ENCODE measurements around the gene EARS2.
"Not testable (repeated sequence)": the region's sequence is repeated elsewhere in the genome, so short reads cannot be mapped to it uniquely, and the experiment has no call there.

EARS2 gene

DNA sequence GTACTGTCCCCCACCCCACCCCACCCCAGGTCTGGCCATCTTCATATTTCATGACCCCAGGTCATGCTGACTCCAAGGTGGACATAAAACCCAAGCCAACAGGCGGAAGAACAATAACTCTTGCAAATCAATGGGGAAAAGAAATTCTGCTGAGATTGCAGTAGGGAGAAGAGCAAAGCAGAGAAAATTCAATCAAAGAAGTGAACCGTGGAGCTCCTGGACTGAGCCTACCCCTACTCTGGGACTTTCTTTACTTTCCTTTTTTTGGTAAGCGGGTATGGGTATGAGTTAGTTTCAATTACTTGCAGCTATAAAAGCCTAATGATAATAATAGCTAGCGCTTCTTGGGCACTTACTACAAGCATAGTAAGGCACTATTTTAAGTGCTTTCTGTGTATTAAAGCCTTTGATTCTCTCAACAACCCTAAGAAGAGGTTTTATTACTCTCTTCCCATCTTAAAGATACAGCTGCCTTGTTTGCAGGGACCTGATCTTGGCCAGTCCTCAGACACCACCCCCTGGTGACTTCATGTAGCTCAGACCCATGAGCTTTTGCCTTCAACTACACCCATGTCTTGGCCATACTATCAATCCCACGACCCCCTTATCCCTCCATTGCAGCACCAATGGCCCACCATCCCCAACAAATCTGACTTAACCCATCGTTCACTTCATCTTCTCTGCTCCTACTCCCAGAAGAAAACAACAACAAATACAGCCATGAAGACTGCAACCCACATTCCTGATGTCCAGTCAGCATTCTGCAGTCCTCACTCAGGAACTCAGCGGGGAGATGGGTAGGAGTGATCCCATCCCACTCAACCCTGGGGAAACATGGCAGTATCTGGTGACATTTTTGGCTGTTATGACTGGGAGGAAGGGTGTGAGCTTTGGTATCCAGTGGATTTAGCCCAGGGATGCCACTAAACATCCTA is 51.2 kb downstream of the EARS2 start:
- DNase-seq (ENCODE audit: low read depth) = no peak

GRCh38 chr16:23505180-23505665 is 51.9 kb downstream of the EARS2 start:
- no peak for DNase-seq (ENCODE audit: low read depth)

DNA sequence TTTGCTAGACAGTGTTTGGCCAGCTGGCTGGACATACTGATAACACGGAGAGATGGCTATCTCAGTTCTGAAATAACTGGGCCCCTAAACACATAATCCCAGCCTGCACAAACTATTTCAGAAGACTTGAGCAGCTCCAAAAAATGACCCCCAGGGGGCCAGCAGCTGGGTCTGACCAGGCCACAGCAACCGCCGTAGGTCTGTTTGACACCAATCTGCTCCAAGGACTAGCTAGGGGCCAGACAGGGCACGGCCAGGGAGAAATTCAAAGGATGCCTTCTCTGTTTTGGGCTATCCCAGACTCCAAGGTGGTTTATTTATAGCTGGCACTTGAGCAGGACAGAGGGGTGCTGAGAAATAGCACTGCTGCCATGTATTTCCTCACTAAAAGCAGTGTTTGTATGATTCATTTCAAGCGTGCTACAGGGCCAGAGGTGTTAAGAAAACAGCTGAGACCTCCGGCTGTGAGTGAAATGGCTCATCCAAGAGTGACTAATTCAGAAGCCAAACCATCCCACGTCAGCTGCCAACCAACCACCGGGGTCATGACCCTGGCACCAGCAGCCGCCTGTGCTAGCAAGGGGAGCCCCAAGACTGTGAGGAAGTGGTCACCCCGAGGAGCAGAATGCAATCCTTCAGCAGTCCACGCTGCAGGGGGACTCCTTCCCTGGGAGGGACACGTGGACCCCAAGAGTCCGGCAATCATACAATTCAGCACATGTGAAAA is 52.5 kb downstream of the EARS2 start:
- DNase-seq (ENCODE audit: low read depth) = peak; percentile 63

GRCh38 chr16:23504076-23504452 is 53.1 kb downstream of the EARS2 start:
- DNase-seq (ENCODE audit: low read depth) = no peak

DNA sequence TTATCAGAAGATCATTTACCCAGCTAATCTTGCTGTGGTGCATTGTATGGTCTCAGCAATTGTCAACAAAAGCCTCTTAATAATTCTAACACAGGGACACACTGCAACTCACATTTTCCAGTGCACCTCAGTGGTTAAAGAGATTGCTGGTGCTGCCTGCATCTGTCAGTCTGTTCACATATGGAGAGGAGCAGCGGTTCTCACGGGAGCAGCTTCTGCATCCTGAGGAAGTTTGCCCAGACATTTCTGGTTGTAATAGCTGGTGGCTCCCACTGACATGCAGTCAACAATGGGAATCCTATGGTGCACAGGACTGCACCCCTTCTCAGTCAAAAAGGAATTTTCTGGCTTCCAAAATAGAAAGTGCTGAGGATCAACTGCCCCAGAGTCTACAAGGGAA is 54.7 kb downstream of the EARS2 start:
- no peak for DNase-seq (ENCODE audit: low read depth)

DNA sequence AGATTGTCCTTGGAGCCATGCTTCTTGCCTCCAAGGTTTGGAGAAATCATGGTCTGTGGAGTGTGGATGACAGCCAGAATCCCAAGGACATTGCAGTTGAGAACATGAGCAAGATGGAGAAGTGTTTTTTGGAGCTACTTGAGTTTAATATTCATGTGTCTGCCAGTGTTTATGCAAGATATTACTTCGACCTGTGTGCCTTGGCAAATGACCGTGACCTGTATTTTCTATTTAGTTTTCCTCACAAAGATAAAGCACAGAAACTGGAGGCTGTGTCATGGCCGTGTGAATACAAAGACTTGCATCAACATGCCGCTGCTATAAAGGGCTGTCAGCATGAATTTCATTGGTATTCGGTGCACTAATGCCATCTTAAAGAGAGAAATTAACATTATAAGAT is 55.9 kb downstream of the EARS2 start:
- DNase-seq (ENCODE audit: low read depth) = no peak

- DNase-seq (ENCODE audit: low read depth) = no peak
These were observed 56.3 kb downstream of the EARS2 start for GRCh38 chr16:23500862-23501225.

DNA sequence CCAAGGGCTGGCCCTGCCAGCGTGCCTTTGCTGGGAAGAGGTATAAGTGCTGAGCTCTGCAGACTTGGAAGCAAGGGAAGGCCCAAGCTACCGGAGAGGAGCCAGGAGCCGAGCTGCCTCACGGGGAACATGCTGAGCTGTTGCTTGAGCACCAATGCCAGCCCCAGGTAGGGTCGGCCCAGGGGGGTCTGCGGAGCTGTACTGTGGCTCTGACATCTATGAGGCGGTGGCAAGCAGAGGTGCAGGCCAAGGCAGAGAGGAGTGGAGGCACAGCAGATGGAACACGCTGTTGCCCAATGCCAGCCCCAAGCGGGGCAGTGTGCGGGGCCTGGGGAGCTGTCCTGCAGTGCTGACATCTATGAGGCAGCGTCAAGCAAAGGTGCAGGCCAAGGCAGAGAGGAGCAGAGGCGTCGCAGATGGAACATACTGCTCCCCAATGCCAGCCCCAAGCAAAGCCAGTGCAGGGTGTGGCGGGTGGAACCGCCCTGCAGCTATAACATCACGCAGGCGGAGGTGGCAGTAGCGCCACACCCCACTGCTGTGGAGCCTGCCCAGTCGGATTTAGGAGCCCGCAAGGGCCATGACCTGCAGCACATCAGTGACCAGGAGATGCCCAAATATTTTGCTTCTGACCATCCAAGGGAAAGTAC is 56.8 kb downstream of the EARS2 start:
- DNase-seq (ENCODE audit: low read depth) = no peak

DNA sequence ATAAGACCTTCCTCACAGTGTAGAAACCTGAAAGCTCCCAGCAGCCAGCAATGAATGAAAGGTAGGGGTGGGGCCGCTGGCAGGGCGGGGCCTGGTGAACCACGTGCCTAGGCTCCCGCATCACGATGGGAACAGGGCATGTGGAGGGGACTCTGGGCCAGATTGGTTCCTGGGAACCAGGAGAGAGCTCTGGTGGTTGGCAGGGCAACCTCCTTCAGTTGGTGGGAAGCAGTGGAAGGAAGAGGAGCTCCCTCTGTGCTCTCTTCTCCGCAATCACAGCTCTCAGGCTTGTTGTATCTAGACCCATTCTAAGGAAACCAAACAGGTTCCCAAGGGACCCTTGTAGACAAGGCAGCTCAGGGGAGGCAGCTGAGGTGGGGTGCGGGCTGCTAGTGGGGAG is 57.3 kb downstream of the EARS2 start:
- DNase-seq (ENCODE audit: low read depth) = no peak

DNA sequence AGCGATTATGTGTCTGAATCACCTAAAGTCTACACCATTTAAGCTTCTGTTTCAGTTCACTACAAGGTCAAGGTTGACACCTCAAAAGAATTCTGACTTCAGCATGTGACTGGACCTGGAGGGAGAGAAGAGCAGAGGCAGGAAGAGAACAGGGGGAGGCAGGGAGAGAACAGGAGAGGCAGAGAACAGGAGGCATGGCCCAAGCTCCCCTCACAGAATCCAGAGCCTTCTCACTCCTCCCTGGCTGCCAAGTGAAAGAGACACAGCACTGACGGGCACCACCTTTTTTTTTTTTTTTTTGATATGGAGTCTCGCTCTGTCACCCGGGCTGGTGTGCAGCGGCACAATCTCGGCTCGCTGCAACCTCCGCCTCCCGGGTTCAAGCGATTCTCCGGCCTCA is 58.3 kb downstream of the EARS2 start:
- no peak for DNase-seq (ENCODE audit: low read depth)

DNA sequence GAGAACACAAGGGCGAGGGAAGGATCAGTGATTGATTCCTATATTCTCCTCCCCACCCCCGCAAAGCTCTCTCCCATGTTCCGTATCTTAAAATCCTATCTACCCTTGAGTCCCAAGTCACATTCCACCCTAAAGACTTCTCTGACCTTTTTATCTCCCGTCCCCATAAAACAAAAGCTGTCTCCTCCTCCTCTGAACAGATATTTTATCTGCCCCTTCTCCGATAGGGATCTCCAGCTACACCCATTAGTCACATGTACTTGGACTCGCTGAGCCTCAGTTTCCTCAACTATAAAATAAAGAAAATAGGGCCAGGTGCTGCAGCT is 59.6 kb downstream of the EARS2 start:
- no peak for DNase-seq (ENCODE audit: low read depth)

DNA sequence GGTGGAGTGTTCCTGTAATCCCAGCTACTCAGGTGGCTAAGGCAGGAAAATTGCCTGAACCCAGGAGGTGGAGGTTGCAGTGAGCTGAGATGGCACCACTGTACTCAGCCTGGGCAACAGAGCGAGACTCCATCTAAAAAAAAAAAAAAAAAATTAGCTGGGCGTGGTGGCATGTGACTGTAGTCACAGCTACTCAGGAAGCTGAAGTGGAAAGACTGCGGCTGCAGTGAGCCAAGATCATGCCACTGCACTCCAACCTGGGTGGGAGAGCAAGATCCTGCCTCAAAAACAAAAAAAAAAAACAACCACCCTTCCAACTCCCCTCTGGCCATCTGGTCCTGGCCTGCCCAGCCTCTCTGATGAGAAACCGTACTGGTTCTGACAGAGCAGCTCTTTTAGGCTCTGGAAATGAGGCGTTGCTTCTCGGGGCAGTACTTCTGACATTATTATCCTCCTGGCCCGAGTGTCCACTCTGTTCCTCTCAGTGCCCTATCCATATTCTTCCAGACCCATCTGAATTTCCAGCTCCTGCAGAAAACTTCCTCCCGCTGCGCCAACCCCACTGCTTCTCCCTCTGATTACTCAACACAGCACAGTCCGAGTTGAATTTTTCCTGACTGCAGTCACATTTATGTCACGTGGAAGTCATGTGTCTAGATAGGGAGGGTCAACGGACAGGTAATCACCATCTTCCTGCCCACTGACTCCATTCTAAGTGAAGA is 60.2 kb downstream of the EARS2 start:
- no peak for DNase-seq (ENCODE audit: low read depth)

DNA sequence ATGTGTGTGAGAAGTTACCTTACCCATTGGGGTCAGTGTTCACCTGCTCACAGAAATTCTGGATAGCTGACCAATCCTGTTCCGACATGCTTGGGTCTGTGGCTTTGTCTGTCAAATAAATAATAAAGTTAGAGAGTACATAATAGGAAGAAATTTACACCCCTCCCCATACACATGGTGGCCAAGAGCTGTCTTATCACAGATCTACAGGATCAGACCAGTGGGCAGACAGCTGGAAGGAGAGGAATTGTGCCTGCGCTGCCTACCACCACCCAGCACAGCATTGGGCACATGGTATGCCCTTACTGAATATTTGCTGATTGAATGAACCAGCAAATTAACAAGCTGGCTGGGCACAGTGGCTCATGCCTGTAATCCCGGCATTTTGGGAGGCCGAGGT is 61.5 kb downstream of the EARS2 start:
- no peak for DNase-seq (ENCODE audit: low read depth)

DNA sequence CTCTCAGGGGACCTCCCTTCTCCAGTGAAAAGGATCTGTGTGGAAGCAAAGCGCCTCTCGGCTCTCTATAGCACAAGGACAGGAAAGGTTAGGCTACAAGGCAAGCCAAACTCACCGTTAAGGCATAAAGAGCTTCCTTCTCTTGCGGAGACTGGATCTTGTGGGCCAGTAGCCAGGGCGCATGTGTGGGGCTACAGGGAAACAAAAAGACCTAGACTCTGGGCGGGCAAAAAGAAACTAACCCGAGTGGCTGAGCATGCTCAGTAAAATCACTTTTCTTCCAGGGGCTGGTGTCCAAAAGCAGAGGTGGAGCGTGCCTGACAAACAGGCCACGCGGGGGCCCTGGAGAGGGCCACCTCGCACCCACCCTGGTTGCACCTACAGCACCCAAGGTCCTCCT is 63.0 kb downstream of the EARS2 start:
- DNase-seq (ENCODE audit: low read depth) = no peak

DNA sequence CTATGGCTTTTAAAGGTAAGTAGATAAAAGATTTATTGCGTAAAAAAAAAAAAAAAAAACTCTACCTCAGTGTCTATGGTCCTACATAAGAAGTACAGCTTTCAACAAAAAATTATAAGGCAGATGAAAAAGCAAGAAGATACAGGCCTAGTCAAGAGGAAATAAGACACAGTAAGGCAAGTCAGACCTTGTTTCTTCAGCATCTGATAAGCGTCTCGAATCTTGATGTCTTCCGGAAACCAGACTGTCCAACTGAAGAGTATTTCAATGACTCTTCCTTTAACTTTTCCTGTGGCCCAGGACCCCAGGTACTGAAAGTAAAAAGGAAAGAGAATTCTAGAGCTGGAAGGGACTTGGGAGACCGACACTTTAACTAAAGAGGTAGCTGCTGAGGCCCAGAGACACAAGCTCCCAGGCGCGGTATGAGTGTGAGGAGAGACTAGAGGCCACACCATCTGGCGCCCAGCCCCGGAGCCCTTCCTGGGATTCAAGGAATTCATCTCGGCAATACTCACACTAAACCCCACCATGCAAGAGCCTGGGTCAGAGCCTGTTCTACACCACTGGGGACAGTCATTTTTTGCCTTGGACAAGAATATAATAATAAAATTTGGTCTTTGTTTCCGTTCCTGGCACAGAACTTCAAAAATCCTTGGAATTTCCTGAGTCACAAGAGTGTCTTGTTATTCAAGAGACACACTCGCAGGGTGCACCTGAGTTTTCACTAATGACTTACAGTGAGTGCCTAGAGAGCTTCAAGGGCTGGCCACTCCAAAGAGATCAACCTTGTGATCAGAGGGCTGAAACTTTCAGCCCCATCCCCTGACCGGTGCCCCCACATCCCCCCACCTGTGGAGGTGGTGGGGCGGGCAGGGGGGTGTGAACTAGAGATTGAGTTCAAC is 65.4 kb downstream of the EARS2 start:
- DNase-seq (ENCODE audit: low read depth) = no peak

DNA sequence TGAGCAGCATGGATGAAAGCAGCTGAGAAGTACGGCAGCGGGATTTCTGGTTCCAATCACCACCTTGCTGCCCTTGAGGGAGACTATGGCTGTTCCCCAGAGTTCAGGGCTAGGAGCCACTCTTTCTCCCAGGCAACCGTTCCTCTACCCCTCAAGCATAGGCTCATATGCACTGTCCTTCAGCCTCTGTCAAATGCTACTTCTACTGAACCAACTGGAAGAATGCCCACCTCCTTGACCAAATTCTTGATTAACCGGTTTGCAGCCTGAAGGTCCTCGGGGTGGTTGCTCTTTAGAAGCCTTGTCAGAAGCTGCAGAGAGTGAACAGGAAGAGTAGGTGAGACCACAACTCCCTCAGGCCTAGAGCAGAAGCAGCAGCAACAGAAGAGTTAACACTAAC is 70.7 kb downstream of the EARS2 start:
- no peak for DNase-seq (ENCODE audit: low read depth)

DNA sequence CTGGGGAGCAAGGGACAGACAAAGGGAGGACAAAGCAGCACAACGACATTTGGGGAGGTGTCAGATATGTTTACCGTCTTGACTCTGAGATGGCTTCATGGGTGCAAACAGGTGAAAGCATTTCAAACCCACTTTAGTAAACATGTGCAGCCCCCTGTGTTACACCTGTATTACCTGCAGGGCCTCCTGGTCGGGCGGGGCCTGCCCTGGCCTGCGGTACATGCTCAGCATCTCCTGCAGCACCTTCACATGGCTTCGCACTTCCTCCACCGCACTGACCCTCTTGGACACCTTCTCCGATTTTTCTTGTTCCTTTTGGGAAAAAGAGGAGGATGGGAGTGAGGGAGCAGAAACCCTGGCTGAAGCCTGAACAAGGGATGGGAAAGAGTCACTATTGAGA is 71.3 kb downstream of the EARS2 start:
- no peak for DNase-seq (ENCODE audit: low read depth)

DNA sequence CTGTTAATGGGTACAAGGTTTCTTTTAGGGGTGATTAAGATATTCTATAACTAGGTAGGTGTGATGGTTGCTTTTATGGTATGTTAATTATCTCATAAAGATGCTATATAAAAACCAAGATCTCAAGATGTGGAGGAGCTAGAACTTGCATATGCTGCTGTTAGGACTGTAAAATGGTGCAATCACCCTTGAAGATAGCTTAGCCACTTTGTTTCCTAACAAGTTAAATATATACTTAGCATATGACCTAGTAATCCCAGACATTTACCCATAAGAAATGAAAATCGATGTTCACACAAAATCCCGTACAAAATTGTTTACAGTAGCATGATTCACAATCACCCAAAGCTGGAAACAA is 71.9 kb downstream of the EARS2 start:
- no peak for DNase-seq (ENCODE audit: low read depth)

DNA sequence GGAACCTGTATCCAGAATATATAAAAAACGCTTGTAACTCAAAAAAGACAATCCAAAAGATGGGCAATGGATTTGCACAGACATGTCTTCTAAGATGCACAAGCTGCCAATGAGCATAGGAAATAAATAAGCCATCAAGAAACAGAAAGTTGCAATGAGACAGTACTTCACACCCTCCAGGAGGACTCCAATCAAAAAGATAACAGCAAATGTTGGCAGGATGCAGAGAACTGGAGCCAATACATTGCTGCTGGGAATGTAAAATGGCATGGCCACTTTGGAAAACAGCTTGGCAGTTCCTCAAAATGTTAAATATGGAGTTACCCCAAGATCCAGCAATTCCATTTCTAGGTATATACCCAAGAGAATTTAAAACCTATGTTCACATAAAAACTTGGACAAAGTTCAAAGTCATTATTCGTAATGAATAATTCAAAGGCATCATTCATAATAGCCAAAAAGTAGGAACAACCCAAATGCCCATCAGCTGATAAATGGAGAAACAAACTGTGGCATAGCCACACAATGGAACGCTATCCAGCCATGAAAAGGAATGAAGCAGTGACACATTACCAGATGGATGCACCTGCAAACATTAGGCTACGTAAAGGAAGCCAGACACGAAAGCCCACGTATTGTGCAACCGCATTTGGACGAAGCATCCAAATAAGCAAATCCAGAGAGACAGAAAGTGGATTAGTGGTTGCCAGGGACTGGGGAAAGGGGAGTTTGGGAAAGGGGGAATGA is 72.5 kb downstream of the EARS2 start:
- DNase-seq (ENCODE audit: low read depth) = no peak

DNA sequence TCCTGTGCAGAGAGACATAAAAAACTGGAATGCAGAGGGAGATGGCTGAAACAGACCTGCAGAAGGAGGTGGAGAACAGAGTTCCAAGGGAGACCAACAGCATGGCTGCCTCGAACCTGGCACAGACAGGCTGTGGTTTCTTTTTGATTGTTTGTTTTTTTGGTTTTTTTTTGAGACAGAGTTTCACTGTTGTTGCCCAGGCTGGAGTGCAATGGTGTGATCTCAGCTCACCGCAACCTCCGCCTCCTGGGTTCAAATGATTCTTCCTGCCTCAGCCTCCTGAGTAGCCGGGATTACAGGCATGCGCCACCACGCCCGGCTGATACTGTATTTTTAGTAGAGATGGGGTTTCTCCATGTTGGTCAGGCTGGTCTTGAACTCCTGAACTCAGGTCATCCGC is 73.7 kb downstream of the EARS2 start:
- DNase-seq (ENCODE audit: low read depth) = not testable (repeated sequence)

DNA sequence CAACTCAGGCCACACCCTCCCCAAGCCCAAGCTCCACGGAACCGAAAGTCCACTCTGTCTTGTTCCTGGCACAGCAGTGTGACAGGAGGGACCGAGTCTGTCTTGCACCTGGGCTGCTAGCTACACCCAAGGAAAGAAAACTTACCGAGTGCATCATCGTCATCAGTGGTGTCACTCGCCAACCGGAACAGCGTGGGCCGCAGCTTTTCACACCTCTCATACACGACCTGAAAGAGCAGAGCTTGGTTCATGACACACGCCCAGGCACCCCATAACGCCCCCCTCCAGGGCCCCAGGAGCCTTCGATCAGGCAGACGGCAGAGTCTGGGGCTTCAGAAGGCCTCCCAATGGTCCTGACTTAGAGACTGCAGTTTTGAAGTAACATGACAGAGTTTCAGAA is 74.4 kb downstream of the EARS2 start:
- DNase-seq (ENCODE audit: low read depth) = peak; percentile 12

Data from activated gamma-delta T cell treated with anti-CD3 and anti-CD28 coated beads, Interleukin-2, amount 50 U/mL, for 16 hours (primary cell).